NAMALWA (cell line): Measurements from ENCODE around the gene FOXA1.
"Not testable (repeated sequence)": the region's sequence is repeated elsewhere in the genome, so short reads cannot be mapped to it uniquely, and the experiment has no call there.

Source experiments
- DNase-seq: peaks from one replicate; pipeline ENCODE4 v3.0.0-alpha.2; 2015; ENCODE audit warnings: low spot score

Gene FOXA1

GRCh38 chr14:37558740-37559139 lies 36.3 kb downstream of the FOXA1 start:
- DNase-seq: no peak

GRCh38 chr14:37555596-37555995 lies 39.5 kb downstream of the FOXA1 start:
- DNase-seq: not testable (repeated sequence)

GRCh38 chr14:37553935-37554550 lies 41.0 kb downstream of the FOXA1 start:
- DNase-seq: no peak

GRCh38 chr14:37551119-37551518 lies 43.9 kb downstream of the FOXA1 start:
- no peak for DNase-seq

- no peak for DNase-seq
These were observed 44.5 kb downstream of the FOXA1 start for GRCh38 chr14:37550511-37550910.

- no peak for DNase-seq
These were observed 48.2 kb downstream of the FOXA1 start for GRCh38 chr14:37546621-37547447.

- no peak for DNase-seq
These were observed 49.9 kb downstream of the FOXA1 start for GRCh38 chr14:37545174-37545573.

- DNase-seq: no peak
These were observed 50.6 kb downstream of the FOXA1 start for GRCh38 chr14:37544407-37544806.

- DNase-seq: no peak
These were observed 55.1 kb downstream of the FOXA1 start for GRCh38 chr14:37539992-37540391.
